Activated naive CD4-positive, alpha-beta T cell treated with anti-CD3 and anti-CD28 coated beads, Interleukin-2, amount 50 U/mL, for 72 hours (primary cell): Measurements from ENCODE around the gene FBXO28. TPM values are rescaled to one million over a fixed set of nuclear protein-coding genes. Genes with fewer than 3 reads are reported as not detected.
A peak's percentile ranks its signal among the peaks of the same experiment; 100 is the strongest.

Source experiments
- ATAC-seq, 2 donors: fragments of 150-1000 bp; cut with Tn5 transposase; 2 replicates each; pipeline ENCODE4 v1.10.0; 2021; ENCODE audit warnings: mild to moderate bottlenecking in 2 of 2, moderate library complexity in 2 of 2
- DNase-seq, 2 donors: peaks; one replicate each; pipeline ENCODE4 v3.0.0; 2021 to 2022; ENCODE audit warnings: low spot score in 2 of 2
- H3K27ac Mint-ChIP-seq, 2 donors: one replicate each; pipeline ENCODE4 v1.8.0; 2022; ENCODE audit warnings: mild to moderate bottlenecking in 2 of 2, mixed read lengths in 2 of 2
- H3K36me3 Mint-ChIP-seq, 2 donors: one replicate each; pipeline ENCODE4 v1.8.0; 2022; ENCODE audit warnings: mixed read lengths in 2 of 2
- H3K9me3 Mint-ChIP-seq, 2 donors: one replicate each; pipeline ENCODE4 v1.8.0; 2022; ENCODE audit warnings: mixed read lengths in 2 of 2
- total RNA-seq, 2 donors: library from RNA; stranded (reverse); gene quantifications; one replicate each; pipeline ENCODE4 v1.2.3, GENCODE V29; 2022

The FBXO28 gene
- total RNA-seq, 2 donors from 2014 or later, result 14.4 to 18.1 TPM

DNA sequence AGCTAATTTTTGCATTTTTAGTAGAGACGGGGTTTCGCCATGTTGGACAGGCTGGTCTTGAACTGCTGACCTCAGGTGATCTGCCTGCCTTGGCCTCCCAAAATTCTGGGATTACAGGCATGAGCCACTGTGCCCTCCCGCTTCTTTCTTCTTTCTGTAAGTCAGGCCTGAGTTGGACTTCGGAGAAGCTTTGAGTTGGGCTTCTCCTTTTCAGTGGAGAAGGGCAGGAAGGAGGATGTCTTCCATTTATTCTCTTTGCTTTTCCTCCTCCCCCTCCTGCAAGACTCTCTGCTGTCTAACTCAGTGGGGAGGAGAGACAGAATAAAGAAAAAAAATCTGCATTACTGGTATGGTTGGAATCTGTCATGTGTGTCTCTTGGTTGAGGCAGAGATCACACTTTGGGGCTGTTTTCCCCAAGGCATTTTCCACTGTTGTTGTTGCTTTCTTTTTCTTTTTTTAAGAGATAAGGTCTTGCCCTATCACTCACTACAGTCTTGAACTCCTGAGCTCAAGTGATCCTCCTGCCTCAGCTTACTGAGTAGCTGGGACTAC lies 55.9 kb downstream of the FBXO28 start:
- ATAC-seq (no peak), DNase-seq (no peak)
- Mint-ChIP-seq H3K36me3 (peaks cover 0 to 22% of the 10 kb centered on the region in 2 donors), H3K9me3 (peaks cover 0 to 14% of the 10 kb centered on the region in 2 donors), H3K27ac (peak overlapping the region in 1 of 2 donors; percentile 22)

GRCh38 chr1:224170343-224170742 lies 56.4 kb downstream of the FBXO28 start:
- peaks cover 0 to 14% of the 10 kb centered on the region in 2 donors for H3K9me3 Mint-ChIP-seq
- peaks cover 0 to 22% of the 10 kb centered on the region in 2 donors for H3K36me3 Mint-ChIP-seq
- no peak for DNase-seq
- H3K27ac Mint-ChIP-seq, result no peak overlapping the region
- ATAC-seq, result no peak

DNA sequence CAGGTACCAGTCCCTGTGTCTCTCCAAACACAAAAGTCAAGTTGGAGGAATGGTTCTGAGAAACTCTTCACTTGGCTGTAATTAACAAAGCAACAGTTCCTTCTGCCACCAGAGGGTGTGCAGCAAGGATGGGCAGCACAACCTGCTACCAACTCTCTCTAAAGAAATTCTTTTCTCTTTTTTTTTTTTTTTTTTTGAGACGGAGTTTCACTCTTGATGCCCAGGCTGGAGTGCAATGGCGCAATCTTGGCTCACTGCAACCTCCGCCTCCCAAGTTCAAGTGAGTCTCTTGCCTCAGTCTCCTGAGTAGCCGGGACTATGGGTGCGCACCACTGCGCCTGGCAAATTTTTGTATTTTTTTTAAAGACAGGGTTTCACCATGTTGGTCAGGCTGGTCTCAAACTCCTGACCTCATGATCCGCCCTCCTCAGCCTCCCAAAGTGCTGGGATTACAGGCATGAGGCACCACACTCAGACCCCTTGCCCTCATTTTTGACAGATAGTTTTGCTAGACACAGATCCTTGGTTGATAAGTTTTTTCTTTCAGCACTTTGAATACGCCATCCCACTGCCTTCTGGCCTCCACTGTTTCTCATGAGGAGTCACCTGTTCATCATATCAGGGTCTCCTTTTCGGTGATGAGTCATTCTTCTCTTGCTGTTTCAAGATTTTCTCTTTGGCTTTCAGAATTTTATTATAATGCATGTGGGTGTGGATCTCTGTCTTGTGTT lies 57.0 kb downstream of the FBXO28 start:
- peaks cover 0 to 22% of the 10 kb centered on the region in 2 donors for H3K36me3 Mint-ChIP-seq
- DNase-seq, result no peak
- peak in 1 of 2 donors; percentile 4 for ATAC-seq
- peaks cover 0 to 14% of the 10 kb centered on the region in 2 donors for H3K9me3 Mint-ChIP-seq
- peak overlapping the region in 1 of 2 donors; percentile 52 for H3K27ac Mint-ChIP-seq

DNA sequence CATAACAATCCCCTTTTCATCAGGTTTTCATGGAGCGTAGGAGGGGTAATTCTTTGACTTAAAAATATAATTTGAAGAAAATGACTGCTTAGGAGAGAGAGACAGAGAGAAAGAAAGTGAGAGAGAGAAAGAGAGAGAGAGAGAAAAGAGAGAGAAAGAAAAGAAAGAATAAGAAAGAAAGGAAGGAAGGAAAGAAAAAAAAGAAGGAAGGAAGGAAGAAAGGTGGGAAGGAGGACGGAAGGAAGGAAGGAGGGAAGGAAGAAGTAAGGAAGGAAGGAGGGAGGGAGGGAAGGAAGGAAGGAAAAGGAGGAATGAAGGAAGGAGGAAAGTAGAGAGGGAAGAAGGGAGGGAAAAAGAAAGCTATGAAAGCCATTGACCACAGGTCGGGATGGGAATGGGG lies 58.3 kb downstream of the FBXO28 start:
- Mint-ChIP-seq H3K9me3 (peaks cover 0 to 14% of the 10 kb centered on the region in 2 donors), H3K36me3 (peaks cover 0 to 22% of the 10 kb centered on the region in 2 donors), H3K27ac (no peak overlapping the region)
- ATAC-seq (no peak), DNase-seq (no peak)

- Mint-ChIP-seq H3K9me3 (peaks cover 0 to 14% of the 10 kb centered on the region in 2 donors), H3K36me3 (peaks cover 0 to 22% of the 10 kb centered on the region in 2 donors), H3K27ac (no peak overlapping the region)
- ATAC-seq, result no peak
- DNase-seq, result no peak
Observed at GRCh38 chr1:224173523-224173922, 59.6 kb downstream of the FBXO28 start.

DNA sequence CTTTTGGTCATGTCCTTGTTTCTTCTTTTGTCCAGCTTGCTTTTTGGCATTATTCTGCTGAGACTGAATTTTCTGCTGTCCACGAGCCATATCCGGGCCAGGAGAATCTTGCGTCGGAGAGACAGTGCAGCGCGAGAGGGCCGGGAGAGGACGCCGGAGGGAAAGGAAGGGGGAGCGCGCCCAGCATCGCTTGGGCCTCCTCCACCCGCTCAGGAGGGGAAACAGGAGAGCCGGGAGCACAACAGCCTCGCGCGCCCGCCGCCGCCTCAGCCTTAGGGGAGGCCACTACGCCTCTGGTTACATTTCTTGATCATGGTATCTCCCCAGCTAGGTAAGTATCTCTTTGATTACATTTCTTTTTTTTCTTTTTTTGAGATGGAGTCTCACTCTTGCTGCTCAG lies 61.7 kb downstream of the FBXO28 start:
- DNase-seq, result no peak
- Mint-ChIP-seq H3K36me3 (peaks cover 0 to 15% of the 10 kb centered on the region in 2 donors), H3K9me3 (peaks cover 0 to 14% of the 10 kb centered on the region in 2 donors), H3K27ac (no peak overlapping the region)
- peak; percentile 36 to 41 for ATAC-seq

DNA sequence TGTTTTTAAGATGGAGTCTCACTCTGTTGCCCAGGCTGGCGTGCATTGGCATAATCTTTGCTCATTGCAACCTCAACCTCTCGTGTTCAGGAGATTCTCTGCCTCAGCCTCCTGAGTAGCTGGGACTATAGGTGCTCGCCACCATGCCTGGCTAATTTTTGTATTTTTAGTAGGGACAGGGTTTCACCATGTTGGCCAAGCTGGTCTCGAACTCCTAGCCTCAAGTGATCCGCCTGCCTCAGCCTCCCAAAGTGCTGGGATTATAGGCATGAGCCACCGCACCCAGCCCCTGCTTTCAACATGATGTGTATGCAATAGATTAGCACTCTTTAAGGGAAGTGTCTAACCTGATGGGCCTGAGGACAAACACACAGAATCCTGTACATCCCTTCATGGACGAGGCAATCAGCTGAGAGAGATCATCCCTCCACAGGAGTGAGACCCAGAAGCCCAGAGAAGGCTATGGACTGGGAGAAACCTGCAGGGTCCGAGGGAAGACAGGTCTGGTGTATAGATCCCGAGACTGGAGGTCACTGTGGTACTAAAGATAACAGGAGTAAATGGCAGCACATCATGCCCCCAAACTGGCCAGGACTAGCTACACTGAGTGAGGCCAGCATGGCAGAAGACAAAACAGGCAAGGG lies 63.6 kb downstream of the FBXO28 start:
- ATAC-seq (no peak), DNase-seq (peak in 1 of 2 donors; percentile 40)
- H3K9me3 Mint-ChIP-seq, result no peaks in the 10 kb centered on the region

GRCh38 chr1:224178894-224179293 lies 65.0 kb downstream of the FBXO28 start:
- no peak for ATAC-seq
- peaks cover under 1 to 3% of the 10 kb centered on the region in 2 donors for H3K36me3 Mint-ChIP-seq
- H3K27ac Mint-ChIP-seq, result no peak overlapping the region
- DNase-seq, result no peak
- H3K9me3 Mint-ChIP-seq, result no peaks in the 10 kb centered on the region

More for the DNA sequence above, 63.6 kb downstream of the FBXO28 start:
- no peaks in the 10 kb centered on the region for H3K36me3 Mint-ChIP-seq
- H3K27ac Mint-ChIP-seq, result no peak overlapping the region

DNA sequence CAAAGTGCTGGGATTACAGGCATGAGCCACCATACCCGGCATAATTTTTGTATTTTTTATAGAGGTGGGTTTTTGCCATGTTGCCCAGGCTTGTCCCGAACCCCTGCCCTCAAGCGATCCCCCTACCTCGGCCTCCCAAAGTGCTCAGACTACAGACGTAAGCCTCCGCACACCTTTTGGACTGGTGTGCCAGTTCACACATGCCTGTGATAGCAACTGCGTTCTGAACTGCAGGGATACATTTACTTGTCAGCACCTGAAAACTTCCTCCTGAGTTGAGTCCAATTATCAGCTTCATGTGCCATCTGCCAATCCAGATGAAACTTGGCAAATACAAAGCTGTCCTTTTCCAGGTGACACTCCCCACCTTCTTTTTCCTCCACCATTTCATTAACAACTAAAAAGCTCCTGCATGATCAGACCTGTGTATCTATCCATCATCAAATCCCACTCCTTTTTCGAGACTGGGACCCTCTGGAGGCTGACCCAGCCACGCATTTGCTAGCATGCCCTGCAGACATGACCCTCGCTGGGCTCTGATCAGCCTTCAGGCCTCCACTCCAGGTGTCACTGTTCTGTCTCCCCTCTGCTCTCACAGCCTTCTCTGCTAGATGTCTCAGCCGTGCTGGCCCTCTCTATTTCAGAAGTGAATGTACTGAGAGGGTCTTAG lies 67.0 kb downstream of the FBXO28 start:
- ATAC-seq (no peak), DNase-seq (peak in 1 of 2 donors; percentile 40)
- Mint-ChIP-seq H3K36me3 (peaks cover 16 to 18% of the 10 kb centered on the region in 2 donors), H3K27ac (no peak overlapping the region), H3K9me3 (no peaks in the 10 kb centered on the region)

DNA sequence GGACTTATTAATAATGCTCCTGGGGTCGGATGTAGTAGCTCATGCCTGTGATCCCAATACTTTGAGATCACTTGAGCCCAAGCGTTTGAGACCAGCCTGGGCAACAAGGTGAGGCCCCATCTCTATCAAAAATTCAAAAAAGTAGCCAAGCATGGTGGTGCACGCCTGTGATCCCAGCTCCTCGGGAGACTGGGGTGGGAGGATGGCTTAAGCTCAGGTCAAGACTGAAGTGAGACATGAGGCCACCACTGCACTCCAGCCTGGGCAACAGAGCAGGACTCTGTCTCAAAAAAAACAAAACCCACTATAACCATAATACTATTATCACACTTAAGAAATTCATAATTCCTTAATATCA lies 67.5 kb downstream of the FBXO28 start:
- Mint-ChIP-seq H3K9me3 (no peaks in the 10 kb centered on the region), H3K36me3 (peaks cover 16 to 18% of the 10 kb centered on the region in 2 donors), H3K27ac (peak overlapping the region in 1 of 2 donors; percentile 98)
- DNase-seq, result peak in 1 of 2 donors; percentile 16
- no peak for ATAC-seq

DNA sequence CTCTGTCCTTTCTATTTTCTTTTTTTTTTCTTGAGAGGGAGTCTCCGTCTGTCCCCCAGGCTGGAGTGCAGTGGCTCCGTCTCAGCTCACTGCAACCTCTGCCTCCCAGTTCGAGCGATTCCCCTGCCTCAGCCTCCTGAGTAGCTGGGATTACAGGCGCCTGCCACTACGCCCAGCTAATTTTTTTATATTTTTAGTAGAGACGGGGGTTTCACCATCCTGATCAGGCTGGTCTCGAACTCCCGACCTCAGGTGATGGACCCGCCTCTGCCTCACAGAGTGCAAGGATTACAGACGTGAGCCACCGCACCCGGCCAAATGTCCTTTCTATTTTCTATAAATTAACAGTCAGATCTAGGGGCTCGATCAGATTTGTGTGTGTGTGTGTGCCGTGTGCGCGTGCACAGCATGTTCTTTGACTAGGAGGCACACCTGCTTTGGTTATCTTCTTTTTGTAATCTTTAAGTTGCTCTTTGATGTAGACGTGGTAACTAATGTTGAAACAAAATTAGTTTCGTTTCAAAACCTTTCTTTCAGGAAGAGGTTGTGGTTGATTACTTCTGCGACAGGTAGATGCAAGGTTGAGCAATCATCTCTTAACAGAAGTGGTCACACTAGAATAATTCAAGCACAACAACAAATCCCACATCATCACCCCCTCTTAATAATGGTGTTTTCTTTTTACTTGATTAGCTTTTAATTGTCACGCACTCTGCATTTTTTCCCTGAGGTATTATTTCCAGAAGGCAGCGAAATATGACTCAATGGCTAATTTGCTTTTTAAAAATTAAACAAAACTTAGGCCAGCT lies 68.3 kb downstream of the FBXO28 start:
- peak; percentile 50 to 66 for ATAC-seq
- Mint-ChIP-seq H3K27ac (peak overlapping the region; percentile 90 to 98), H3K36me3 (peaks cover 16 to 24% of the 10 kb centered on the region in 2 donors), H3K9me3 (no peaks in the 10 kb centered on the region)
- peak; percentile 50 to 52 for DNase-seq

- ATAC-seq, result peak; percentile 78 to 81
- Mint-ChIP-seq H3K9me3 (no peaks in the 10 kb centered on the region), H3K27ac (peak within 1 kb of the TSS; percentile 90 to 98), H3K36me3 (peaks cover 16 to 24% of the 10 kb centered on the region in 2 donors)
- DNase-seq, result peak; percentile 82 to 85
Observed at GRCh38 chr1:224182866-224183590, 69.1 kb downstream of the FBXO28 start, which contains the start of gene DEGS1. Gene DEGS1, plus strand, starts transcription at chr1:224183240. Its CDS starts 97 bp downstream, at chr1:224183337.

- Mint-ChIP-seq H3K27ac (peak overlapping the region; percentile 90 to 97), H3K9me3 (no peaks in the 10 kb centered on the region)
- peak; percentile 33 to 58 for ATAC-seq
Observed at GRCh38 chr1:224183591-224184312, 69.8 kb downstream of the FBXO28 start.

DNA sequence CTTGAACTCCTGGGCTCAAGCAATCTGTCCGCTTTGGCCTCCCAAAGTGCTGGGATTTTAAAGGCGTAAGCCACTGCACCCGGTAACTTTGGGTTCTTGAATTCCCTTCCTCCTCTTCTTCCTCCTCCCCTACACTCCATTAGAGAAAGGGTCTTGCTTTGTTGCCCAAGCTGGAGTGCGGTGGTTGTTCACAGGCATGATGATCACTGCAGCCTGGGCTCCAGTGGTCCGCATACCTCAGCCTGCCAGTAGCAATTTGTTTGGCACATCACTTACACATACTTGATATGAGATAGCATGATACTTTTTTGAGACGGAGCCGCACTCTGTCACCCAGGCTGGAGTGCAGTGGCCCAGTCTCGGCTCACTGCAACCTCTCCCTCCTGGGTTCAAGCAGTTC lies 71.3 kb downstream of the FBXO28 start:
- Mint-ChIP-seq H3K36me3 (peaks cover 16 to 31% of the 10 kb centered on the region in 2 donors), H3K27ac (peak overlapping the region; percentile 70 to 90), H3K9me3 (no peaks in the 10 kb centered on the region)
- no peak for ATAC-seq
- peak in 1 of 2 donors; percentile 47 for DNase-seq

More at GRCh38 chr1:224183591-224184312, 69.8 kb downstream of the FBXO28 start:
- peak; percentile 61 to 81 for DNase-seq
- peaks cover 16 to 24% of the 10 kb centered on the region in 2 donors for H3K36me3 Mint-ChIP-seq

GRCh38 chr1:224188286-224188685 lies 74.4 kb downstream of the FBXO28 start:
- no peak for DNase-seq
- Mint-ChIP-seq H3K27ac (peak overlapping the region in 1 of 2 donors; percentile 12), H3K36me3 (peaks cover 16 to 34% of the 10 kb centered on the region in 2 donors), H3K9me3 (no peaks in the 10 kb centered on the region)
- ATAC-seq, result peak; percentile 53 to 68
